HG03139 (cell line): ENCODE data around the gene RNGTT.
A peak's percentile ranks its signal among the peaks of the same experiment; 100 is the strongest.
"Not testable (repeated sequence)": the region's sequence is repeated elsewhere in the genome, so short reads cannot be mapped to it uniquely, and the experiment has no call there.

Experiments used
- ATAC-seq: cut with Tn5 transposase; IDR thresholded peaks from one replicate; pipeline ENCODE4 v1.9.1; 2021; ENCODE audit not compliant: unreplicated experiment

RNGTT gene

DNA sequence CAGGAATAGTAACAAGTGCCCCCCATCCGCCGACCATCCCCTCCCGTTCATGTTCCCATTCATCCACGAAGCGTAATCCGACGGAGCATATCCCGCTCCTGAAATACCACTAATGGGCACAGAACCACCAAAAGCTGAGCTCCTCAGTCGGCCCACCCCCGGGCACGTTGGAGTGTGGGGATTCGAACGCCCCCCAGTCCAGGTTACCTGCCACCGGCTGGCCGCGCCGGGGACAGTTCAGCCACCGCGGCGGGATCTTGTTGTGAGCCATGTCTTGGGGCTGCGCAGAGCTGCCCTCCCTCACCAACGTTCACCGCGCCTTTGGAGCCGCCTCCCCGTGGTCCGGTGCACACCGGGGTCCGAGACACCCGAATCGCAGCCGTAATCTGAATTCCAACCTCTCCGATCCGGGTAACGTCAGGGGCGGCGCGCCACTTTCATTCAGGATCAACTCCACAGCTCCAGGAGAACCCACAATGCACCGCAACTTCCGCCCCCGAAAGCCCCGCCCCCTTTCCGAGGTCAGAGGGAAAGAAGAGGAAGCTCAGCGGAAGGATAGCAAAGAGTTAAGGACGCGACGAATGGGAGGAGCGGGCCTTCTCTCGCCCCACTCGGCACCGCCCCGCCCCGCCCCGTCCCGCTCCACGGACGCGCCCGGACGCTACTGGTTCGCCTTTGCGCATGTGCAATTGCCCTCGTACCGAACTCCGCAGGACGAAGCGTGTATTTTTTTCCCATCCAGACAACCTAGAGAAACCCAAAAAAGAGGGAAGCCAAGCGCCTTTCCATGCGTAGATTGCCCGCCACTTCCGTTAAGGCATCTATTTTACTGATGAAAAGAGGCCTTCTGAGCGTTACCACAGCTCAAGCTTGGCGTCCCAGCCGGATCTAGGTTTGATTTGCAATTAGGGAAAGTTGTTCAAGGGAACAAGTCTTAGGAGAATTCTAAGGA is at the start of gene RNGTT:
TSS of gene RNGTT (minus strand) at position 480 of the 952 bp plus-strand sequence. CDS start at position 271, 209 bp downstream.
- ATAC-seq: peak; percentile 96

DNA sequence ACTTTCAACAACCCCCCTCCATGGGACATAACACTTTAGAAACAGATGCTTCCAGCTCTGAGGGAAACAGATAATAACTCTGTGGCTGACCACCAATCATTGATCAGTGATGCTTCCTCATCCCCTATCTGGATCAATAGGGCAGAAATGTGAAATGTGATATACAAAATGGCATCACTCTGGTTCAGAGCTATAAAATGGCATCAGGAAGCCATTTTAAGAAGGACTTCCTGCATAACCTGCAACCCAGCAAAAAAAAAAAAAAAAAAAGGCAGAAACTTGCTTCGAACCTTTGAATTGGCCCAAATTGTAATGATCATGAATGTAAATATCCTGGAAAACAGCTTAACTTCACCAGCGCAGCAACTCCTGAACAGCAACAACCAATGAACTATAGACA is 48.0 kb upstream of the RNGTT start:
- no peak for ATAC-seq

DNA sequence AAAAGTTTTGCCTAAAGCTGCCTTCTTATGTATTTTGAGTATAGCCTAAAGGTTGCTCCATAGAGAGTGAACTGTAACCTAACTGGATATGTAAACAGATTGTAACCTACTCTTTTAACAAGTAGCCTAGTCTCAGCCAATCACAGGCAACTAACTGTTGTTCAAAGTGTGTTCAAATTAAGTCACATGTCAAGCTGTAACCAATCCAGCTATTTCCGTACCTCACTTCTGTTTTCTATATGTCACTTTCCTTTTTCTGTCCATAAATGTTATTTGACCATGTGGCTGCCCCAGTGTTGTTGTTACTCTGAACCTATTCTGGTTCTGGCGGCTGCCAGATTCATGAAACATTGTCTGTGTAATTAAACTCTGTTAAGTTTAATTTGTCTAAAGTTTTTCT is 47.4 kb upstream of the RNGTT start:
- ATAC-seq: no peak

DNA sequence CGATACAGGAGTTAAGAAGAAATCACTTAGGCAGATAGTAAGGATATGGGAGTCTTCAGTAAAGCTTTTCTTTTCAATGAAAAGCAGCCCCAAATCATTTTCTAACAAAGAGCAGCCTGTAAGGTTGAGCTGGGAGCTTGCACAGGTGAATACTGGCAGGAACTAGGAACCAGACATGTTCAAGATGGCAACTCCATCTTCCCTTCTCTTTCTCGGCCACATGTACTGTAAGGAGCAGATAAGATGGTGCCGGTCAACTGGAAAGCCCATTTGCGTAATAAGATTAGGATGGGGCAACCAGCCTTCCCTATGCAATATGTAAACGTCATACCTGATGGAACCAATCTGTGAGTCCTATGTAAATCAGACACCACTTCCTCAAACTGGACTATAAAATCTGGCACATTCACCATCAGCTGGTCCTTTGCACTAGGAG is 46.2 kb upstream of the RNGTT start:
- ATAC-seq: no peak

DNA sequence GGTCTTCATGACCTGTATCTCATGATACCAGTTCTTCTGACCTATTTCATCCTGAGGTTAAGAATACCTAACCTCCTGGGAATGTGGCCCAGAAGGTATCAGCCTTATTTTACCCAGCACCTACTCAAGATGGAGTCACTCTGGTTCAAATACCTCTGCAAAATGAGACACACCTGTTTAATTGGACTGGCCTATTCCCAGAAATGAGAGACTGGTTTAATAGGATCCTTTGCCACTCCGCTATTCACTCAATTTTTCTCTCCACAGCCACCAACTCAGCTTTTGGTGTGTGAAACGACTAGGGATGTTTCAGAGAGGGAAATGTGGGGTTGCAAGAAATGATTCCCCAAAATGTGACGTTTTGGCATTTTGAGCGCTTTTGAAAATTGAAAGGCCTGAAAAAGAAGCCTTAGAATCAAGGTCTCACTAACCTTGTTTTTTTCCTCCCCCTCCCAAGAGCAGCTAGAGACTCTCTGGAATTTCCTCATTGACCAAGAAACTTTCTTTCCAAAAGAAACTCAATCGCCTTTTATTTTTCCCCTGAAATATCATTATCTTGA is 45.5 kb upstream of the RNGTT start:
- no peak for ATAC-seq

DNA sequence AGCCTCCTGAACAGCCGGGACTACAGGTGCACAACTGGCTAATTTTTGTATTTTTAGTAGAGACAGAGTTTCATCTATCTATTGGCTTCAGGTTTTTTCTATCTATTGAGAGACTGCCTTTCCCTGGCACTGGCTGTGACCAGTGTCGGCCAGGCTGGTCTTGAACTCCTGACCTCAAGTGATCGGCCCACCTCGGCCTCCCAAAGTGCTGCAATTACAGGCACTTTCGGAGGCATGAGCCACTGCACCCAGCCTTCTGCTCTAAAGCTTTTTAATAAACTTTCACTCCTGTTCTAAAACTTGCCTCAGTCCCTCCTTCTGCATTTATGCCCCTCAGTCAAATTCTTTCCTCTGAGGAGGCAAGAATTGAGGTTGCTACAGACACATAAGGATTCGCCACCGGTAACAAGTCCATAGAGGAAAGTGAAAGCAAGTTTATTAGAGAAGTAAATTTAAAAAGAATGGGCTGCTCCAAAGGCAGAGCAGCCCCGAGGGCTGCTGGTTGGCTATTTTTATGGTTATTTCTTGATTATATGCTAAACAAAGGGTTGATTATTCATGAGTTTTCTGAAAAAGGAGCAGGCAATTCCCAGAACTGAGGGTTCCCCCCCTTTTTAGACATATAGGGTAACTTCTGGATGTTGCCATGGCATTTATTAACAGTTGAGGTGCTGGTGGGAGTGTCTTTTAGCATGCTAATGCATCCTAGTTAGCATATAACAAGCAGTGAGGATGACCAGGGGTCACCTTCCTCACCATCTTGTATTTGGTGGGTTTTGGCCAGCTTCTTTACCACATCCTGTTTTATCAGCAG is 44.8 kb upstream of the RNGTT start:
- ATAC-seq: no peak

DNA sequence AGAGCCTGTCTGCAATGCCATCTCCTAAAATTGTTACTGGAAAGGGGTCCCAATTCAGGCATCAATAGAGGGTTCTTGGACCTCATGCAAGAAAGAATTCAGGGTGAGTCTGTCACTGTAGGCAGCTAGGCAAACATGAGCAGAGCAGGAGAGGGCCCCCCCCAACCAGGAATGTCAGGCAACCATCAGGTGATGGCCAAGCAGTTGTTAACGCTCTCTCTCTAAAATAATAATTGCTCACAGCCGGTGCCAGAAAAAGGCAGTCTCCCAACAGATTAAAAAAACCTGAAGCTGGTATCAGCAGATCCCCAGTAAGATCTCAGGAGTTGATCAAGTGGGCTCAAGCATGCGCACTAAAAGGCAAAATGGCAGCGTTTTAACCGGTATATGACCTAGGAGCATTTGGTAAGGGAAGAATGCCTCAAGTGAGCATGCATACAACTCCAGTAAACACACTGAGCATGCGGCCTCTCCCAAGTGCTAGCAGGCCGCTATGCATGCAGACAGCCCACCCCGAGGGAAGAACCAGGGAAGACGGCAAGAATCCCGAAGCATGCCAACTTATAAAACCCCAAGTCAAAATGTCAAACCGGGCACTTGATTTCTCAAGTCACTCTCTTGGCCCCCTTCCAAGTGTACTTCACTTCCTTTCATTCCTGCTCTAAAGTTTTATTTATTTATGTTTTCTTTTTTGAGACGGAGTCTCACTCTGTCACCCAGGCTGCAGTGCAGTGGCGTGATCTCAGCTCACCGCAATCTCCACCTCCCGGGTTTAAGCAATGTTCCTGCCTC is 44.0 kb upstream of the RNGTT start:
- ATAC-seq: no peak

DNA sequence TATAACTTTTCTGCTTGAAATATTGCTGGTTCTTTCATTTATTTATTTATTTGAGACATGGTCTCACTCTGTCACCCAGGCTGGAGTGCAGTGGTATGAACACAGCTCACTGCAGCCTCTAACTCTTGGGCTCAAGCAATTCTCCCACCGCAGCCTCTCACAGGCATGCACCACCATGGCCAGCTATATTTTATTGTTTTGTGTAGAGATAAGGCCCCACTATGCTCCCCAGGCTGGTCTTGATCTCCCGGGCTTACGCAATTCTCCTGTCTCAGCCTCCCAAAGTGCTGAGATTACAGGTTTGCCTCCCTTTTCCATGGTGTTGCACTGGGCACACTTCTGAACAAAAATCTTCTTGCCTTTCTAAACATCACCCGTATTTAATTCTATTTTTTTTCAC is 39.1 kb upstream of the RNGTT start:
- no peak for ATAC-seq

DNA sequence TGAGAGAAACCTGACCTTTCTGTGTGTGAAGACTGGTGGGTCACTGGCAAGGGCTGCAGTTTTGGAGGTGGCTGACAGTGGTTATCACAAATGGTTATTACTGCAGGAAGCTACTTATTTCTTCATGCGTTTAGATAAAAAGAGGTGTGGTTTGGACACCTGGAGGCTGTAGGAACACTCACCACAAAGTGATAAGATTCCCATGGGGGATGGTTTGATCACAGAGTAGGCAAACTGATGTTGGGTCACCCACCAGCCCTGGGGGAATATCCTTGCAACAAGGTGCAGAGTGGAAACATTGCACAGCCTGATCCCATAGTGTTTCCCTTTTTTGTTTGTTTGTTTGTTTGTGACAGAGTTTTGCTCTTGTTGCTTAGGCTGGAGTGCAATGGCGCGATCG is 33.9 kb upstream of the RNGTT start:
- ATAC-seq: no peak

DNA sequence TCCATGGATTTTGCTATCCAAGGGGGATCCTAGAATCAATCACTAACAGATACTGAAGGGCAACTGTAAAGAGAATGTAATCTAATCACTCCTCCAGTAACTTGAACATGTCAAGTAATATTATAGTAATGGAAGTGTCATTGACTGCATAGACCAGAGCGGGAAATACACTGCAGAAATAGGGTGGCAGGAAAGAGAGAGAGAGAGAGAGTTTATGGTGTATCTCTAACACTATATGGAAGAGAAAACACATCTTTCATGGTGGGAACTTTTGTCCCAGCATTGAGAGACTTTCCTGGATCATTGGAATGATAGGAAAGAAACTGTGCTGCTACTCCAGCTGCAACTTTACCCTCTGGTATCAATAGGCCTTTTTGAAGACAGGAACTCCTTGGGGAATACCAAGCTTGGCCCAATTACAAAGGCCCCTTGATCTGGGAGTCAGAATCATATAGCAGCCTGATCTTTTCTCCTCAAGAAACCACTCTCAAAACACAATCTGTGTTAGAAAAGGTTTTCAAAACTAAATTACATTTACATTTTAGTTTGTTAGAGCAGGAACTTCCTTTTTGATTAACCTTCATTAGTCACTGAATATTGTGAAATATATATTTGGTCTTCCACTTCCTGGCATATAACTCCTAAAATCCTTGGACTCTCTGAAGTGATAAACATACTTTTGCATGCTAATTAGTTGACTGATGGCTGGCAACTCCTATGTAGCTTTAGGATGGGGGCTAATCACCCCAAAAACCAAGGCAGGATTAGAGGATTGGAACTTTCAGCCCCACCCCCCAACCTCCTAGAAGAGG is 29.5 kb upstream of the RNGTT start:
- ATAC-seq: no peak

DNA sequence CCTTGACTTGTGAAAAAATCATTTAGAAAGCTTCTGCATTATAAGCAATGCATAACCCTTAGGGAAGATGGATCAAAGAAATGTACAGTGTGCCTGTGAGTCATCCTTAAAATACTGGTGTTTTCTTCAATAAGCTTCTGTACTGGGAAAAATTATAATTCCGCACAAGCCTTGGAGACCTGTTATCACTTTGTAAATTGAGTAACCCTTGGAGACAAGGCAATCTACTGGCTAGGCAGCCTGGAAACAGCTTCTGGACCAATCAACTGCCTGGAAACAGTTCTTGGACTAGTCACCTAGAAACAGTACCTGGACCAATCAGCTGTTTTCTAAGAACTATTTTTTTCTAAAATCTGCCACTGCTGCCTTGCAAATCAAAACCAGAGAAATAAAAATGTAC is 25.8 kb upstream of the RNGTT start:
- no peak for ATAC-seq

DNA sequence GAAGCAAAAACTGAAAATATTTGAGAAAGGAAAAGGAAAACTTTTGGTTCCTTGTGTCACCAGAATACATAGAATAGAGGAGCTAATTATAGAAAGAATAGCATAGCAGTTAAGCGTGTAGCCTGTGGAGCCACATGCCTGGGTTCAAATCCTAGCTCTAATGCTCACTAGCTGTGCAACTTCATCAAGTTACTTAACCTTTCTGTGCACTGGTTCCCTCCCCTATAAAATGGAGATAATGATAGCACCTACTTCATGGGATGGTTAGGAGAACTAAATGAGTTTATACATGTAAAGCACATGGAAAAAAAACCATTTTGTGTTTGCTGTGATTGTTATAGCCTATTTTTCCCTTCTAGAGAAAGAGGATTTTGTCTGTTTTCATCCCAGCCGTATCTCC is 24.5 kb upstream of the RNGTT start:
- ATAC-seq: no peak

DNA sequence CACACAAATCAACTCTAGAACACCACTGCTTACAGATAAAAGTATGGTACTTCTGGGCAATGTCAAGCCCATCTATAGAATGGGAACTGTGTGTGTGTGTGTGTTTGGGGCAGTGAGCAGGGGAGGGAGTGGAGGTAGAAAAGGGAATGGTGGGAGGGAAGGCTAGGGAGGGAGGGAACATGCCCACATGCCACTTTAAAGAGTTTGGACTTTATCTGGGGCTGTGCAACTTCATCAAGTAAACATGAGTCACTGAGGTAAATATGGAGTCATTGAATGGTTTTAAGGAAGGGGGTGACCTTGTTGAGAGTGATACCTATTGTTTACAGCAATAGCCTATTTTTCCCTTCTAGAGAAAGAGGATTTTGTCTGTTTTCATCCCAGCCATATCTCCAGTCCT is 22.5 kb upstream of the RNGTT start:
- ATAC-seq: no peak

DNA sequence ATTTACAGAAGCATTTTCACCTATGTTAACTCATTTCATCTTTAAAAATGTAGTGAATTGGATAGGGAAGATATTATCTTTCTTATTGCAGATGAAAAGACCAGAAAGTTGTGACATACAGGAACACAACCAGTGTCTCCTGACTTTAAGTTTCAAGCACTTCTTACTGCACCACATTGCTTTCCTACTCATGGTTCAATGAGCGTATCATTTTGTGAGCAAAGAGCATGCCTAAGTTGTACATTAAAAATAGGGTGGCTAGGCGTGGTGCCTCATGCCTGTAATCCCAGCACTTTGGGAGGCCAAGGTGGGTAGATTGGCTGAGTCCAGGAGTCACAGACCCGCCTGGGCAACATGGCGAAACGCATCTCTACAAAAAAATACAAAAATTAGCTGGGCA is 21.2 kb upstream of the RNGTT start:
- ATAC-seq: no peak

DNA sequence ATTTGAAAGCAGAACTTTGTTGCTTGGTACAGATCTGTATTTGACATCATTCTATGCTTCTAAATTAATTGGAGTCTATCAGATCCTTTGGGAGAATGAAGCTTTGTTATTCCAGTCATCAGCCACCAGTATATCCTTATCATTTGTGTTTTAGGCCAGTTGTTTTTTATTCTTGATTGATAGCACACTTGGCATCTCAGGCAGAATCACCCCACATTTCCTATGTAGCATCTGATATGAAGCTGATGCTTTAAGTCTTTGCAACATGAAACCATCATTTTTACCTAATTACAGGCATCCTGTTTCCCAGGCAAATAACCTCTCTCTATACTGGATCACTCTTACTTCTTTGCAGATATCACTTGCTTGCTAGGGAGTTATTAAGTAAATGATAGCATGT is 20.7 kb upstream of the RNGTT start:
- ATAC-seq: no peak

DNA sequence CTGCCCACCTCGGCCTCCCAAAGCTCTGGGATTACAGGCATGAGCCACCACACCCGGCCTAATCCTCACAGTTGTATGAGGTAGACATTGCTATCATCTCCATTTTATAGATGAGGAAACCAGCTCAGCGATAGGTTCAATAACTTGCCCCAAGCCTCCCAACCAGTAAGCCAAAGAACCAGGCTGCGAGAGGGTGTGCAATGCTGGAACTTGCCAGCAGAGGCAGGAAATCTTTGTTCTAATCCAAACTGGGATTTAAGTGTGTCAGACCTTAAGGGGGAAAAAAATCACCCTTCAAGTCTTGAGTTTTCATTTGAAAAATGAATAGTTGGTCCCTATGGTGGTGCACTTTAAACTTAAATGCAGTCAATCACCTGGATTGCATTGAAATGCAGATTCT is 20.1 kb upstream of the RNGTT start:
- ATAC-seq: no peak

DNA sequence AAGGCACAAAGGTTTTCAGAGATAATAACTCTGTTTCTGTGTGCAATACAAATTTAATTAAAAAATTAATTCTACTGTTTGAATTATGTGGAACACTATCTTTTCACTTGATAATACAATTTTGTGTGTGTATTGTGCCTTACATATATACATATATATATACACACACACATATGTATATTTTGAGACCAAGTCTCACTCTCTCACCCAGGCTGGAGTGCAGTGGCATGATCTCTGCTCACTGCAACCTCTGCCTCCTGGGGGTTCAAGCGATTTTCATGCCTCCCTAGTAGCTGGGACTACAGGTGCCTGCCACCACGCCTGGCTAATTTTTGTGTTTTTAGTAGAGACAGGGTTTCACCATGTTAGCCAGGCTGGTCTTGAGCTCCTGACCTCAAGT is 19.7 kb upstream of the RNGTT start:
- ATAC-seq: not testable (repeated sequence)

DNA sequence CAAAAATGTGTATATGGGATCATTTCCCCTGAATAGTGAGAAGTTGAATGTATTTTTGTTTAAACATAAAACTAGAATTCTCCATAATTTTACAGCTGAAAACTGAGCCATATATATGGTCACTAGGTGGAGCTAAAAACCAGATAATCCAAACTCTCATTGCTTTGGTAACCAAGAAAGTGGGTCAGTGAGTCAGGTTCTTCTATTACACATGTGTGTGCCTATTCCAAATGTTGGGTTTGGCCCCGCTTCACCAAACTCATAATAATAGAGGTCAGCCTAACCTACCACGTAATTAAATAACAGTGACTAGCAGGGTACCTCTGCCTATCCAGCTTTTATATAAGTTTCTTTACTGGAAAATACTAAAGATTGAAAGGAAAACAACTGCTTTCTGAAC is 19.3 kb upstream of the RNGTT start:
- no peak for ATAC-seq

DNA sequence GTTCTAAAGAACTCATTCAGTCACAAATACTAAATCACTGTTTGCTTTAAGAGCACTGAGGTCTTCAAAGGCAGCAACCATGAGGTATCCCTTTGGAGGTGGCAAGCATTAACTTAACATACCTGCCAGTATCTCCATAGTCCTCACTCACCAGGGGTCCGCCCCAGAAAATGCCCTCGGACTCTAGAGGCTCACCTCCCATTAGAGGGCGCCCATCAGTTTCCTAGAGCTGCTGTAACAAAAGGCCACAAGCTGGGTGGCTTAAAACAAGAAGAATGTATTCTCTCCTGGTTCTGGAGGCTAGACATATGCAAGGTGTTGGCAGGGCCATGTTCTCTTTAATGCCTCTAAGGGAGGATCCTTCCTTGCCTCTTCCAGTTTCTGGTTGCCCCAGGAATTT is 12.0 kb upstream of the RNGTT start:
- no peak for ATAC-seq
